ENCODE results near the gene ARHGAP4.

DNA sequence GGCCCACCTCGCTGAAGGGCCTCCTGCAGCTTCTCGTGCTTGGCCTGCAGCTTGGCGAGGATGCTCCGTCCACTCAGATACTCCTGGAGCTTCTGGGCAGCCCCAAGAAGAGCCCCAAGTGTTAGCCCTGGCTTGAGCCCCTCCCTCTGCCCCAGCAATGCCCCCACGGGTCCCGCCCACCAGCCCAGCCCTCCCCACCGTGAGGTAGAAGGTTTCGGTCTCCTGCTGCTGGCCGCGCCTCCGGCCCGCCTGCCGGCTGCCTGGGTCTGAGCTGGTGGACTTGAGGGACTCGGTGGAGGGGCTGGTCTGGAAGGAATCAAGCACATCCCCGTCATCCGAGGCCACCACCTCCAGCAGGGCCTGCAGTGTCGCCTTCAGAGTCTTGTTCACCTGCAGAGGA lies 12.9 kb downstream of the ARHGAP4 start:
- TF ChIP-seq, protein P1, sequence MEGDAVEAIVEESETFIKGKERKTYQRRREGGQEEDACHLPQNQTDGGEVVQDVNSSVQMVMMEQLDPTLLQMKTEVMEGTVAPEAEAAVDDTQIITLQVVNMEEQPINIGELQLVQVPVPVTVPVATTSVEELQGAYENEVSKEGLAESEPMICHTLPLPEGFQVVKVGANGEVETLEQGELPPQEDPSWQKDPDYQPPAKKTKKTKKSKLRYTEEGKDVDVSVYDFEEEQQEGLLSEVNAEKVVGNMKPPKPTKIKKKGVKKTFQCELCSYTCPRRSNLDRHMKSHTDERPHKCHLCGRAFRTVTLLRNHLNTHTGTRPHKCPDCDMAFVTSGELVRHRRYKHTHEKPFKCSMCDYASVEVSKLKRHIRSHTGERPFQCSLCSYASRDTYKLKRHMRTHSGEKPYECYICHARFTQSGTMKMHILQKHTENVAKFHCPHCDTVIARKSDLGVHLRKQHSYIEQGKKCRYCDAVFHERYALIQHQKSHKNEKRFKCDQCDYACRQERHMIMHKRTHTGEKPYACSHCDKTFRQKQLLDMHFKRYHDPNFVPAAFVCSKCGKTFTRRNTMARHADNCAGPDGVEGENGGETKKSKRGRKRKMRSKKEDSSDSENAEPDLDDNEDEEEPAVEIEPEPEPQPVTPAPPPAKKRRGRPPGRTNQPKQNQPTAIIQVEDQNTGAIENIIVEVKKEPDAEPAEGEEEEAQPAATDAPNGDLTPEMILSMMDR (IDR thresholded peaks at IDR 0.05 in 8 of 11, conservative IDR thresholded peaks at IDR 0.05 in 3 of 11) = no peak
- TF ChIP-seq POLR2A (IDR thresholded peaks at IDR 0.05) (no peak), POLR2AphosphoS5 (IDR thresholded peaks at IDR 0.05) (no peak)
